ENCODE results near the gene LRRC36.

The LRRC36 gene

GRCh38 chr16:67398546-67399217 is 72.1 kb downstream of the LRRC36 start:
- no peak overlapping the region for H3K4me3 ChIP-seq (ENCODE audit: severe bottlenecking)
- H3K27me3 ChIP-seq (ENCODE audit: insufficient read depth, poor library complexity, severe bottlenecking), result no peaks in the 10 kb centered on the region
- TF ChIP-seq CTCF (IDR thresholded peaks at IDR 0.05; ENCODE audit: poor library complexity, severe bottlenecking), result no peak
- ATAC-seq (ENCODE audit: low read depth) (no peak), DNase-seq (ENCODE audit: low spot score) (no peak)
- H3K4me1 ChIP-seq (ENCODE audit: insufficient read depth, poor library complexity, severe bottlenecking), result peaks cover 13% of the 10 kb centered on the region
- H3K36me3 ChIP-seq (ENCODE audit: low read depth), result no peaks in the 10 kb centered on the region
- H3K9me3 ChIP-seq (ENCODE audit: severe bottlenecking), result no peaks in the 10 kb centered on the region
- no peak overlapping the region for H3K27ac ChIP-seq (ENCODE audit: poor library complexity, severe bottlenecking)

GRCh38 chr16:67399218-67399733 is 72.7 kb downstream of the LRRC36 start:
- Histone ChIP-seq H3K9me3 (ENCODE audit: severe bottlenecking) (no peaks in the 10 kb centered on the region), H3K36me3 (ENCODE audit: low read depth) (no peaks in the 10 kb centered on the region), H3K27ac (ENCODE audit: poor library complexity, severe bottlenecking) (no peak overlapping the region), H3K4me1 (ENCODE audit: insufficient read depth, poor library complexity, severe bottlenecking) (peaks cover 17% of the 10 kb centered on the region), H3K27me3 (ENCODE audit: insufficient read depth, poor library complexity, severe bottlenecking) (no peaks in the 10 kb centered on the region), H3K4me3 (ENCODE audit: severe bottlenecking) (no peak overlapping the region)
- ATAC-seq (ENCODE audit: low read depth) (no peak), DNase-seq (ENCODE audit: low spot score) (no peak)
- TF ChIP-seq CTCF (IDR thresholded peaks at IDR 0.05; ENCODE audit: poor library complexity, severe bottlenecking), result peak; percentile 61

DNA sequence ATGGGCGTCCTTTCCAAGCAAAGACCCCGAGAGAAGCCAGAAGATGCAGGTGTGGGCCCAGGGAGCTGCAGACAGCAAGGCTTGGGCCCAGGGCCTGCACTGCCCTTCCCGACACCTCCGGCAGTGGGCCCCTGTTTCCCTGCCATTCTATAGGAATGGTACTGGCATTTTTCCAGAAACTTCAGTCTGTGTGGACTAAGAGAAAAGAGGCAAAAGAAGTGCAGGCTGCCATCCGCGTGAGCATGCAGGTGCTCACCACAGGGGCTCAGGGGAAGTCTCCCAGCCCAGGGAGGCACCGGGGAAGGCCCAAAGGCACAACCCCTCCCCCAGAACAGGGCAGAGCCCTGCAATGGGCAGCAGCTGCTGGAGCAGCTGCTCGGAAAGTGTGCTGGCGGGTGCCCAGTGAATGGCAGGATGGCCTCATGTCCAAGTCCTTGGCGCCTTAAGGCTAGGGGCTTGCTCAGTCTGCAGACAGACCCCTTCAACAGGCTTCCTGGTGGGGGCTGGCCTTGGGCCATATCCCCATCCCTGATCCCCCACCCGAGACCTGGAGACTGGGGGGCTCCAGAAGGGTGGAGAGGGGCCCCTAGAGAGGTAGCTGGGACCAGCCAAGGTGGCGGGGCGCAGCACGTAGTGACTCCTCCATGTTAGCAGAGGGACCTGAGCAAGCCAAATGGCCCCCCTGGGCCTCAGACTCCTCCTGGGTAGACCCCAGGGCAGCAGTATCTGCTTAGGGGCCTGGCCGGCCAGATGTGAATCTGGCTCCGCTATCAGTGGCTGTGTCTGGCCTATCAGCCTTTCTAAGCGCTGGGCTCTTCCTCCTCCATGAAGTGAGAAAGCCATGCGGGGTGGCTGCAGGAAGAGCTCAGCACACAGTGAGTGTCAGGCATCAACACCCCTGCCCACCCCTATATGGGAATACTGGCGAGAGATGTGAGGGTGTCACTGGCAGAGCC is 73.4 kb downstream of the LRRC36 start:
- Histone ChIP-seq H3K27ac (ENCODE audit: poor library complexity, severe bottlenecking) (no peak overlapping the region), H3K27me3 (ENCODE audit: insufficient read depth, poor library complexity, severe bottlenecking) (no peaks in the 10 kb centered on the region), H3K4me1 (ENCODE audit: insufficient read depth, poor library complexity, severe bottlenecking) (peaks cover 23% of the 10 kb centered on the region), H3K36me3 (ENCODE audit: low read depth) (no peaks in the 10 kb centered on the region), H3K4me3 (ENCODE audit: severe bottlenecking) (no peak overlapping the region), H3K9me3 (ENCODE audit: severe bottlenecking) (no peaks in the 10 kb centered on the region)
- TF ChIP-seq CTCF (IDR thresholded peaks at IDR 0.05; ENCODE audit: poor library complexity, severe bottlenecking), result peak; percentile 38
- no peak for ATAC-seq (ENCODE audit: low read depth)
- no peak for DNase-seq (ENCODE audit: low spot score)

DNA sequence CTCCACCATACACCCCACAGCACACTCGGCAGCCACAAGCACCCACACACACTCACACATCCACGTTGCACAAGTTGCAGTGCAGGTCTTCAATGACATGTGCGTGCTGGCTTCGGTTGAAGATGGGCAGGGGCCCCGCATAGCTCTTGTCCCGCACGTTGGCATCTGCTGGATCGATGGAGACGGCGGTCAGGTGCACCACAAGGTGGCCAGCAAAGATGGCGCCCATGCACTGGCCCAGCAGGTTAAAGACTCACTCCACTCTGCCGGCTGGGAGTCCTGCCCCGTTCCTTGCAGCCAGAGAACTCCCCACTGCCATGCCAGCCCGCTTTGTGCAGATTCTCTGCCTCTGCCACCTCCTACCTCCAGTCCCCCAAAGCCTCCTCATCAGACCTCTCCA is 74.3 kb downstream of the LRRC36 start:
- H3K4me3 ChIP-seq (ENCODE audit: severe bottlenecking), result no peak overlapping the region
- no peak for DNase-seq (ENCODE audit: low spot score)
- no peak for TF ChIP-seq CTCF (IDR thresholded peaks at IDR 0.05; ENCODE audit: poor library complexity, severe bottlenecking)
- no peaks in the 10 kb centered on the region for H3K36me3 ChIP-seq (ENCODE audit: low read depth)
- H3K27me3 ChIP-seq (ENCODE audit: insufficient read depth, poor library complexity, severe bottlenecking), result no peaks in the 10 kb centered on the region
- ATAC-seq (ENCODE audit: low read depth), result no peak
- H3K9me3 ChIP-seq (ENCODE audit: severe bottlenecking), result no peaks in the 10 kb centered on the region
- peaks cover 30% of the 10 kb centered on the region for H3K4me1 ChIP-seq (ENCODE audit: insufficient read depth, poor library complexity, severe bottlenecking)
- H3K27ac ChIP-seq (ENCODE audit: poor library complexity, severe bottlenecking), result no peak overlapping the region

Measured in RWPE2 (cell line).